GM23248 (cell line): ENCODE data around the gene ELOVL1. TPM values are rescaled to one million over a fixed set of nuclear protein-coding genes. Genes with fewer than 3 reads are reported as not detected.

ENCODE experiments used
- DNase-seq: peaks from one replicate; pipeline ENCODE4 v3.0.0-alpha.2; 2015
- H2AFZ ChIP-seq: fragments of 200-600 bp; sonication (generic); 2 replicates; pipeline ENCODE4 v1.6.1; 2016; ENCODE audit warnings: antibody characterized with exemption
- H3F3A ChIP-seq: fragments of 200-600 bp; sonication (generic); 2 replicates; pipeline ENCODE4 v1.6.1; 2016; ENCODE audit warnings: mild to moderate bottlenecking, antibody characterized with exemption, mixed run types; ENCODE audit not compliant: insufficient read depth
- H3K27ac ChIP-seq: fragments of 200-600 bp; sonication (generic); 2 replicates; pipeline ENCODE4 v1.5.1; 2016; ENCODE audit warnings: mild to moderate bottlenecking
- H3K27me3 ChIP-seq: fragments of 200-600 bp; sonication (generic); replicated peaks from 2 replicates; pipeline ENCODE4 v1.6.1; 2016; ENCODE audit warnings: mild to moderate bottlenecking; ENCODE audit not compliant: insufficient read depth
- H3K36me3 ChIP-seq: fragments of 200-600 bp; sonication (generic); 2 replicates; pipeline ENCODE4 v1.6.1; 2016; ENCODE audit warnings: low read depth, mild to moderate bottlenecking
- H3K4me1 ChIP-seq: fragments of 200-600 bp; sonication (generic); 2 replicates; pipeline ENCODE4 v1.6.1; 2016; ENCODE audit warnings: mild to moderate bottlenecking; ENCODE audit not compliant: insufficient read depth
- H3K4me2 ChIP-seq: fragments of 200-600 bp; sonication (generic); one replicate; pipeline ENCODE4 v1.6.1; 2016; ENCODE audit warnings: mild to moderate bottlenecking; ENCODE audit not compliant: unreplicated experiment
- H3K4me3 ChIP-seq: fragments of 200-600 bp; sonication (generic); 2 replicates; pipeline ENCODE4 v1.5.1; 2016; ENCODE audit warnings: mild to moderate bottlenecking
- H3K79me2 ChIP-seq: fragments of 200-600 bp; sonication (generic); 2 replicates; pipeline ENCODE4 v1.6.1; 2016; ENCODE audit warnings: mild to moderate bottlenecking; ENCODE audit not compliant: insufficient read depth
- H3K9ac ChIP-seq: fragments of 200-600 bp; sonication (generic); 2 replicates; pipeline ENCODE4 v1.6.1; 2016; ENCODE audit warnings: mild to moderate bottlenecking
- H3K9me2 ChIP-seq: fragments of 200-600 bp; sonication (generic); 2 replicates; pipeline ENCODE4 v1.6.1; 2016; ENCODE audit warnings: mixed run types, mild to moderate bottlenecking, moderate library complexity; ENCODE audit not compliant: insufficient read depth
- H3K9me3 ChIP-seq: fragments of 200-600 bp; sonication (generic); one replicate; pipeline ENCODE4 v1.6.1; 2017; ENCODE audit warnings: low read depth
- H4K20me1 ChIP-seq: fragments of 200-600 bp; sonication (generic); 2 replicates; pipeline ENCODE4 v1.6.0; 2016; ENCODE audit not compliant: insufficient read depth
- EZH2 ChIP-seq: fragments of 200-600 bp; sonication (generic); IDR thresholded peaks from 2 replicates; pipeline ENCODE4 v1.6.1; 2018; ENCODE audit warnings: antibody characterized with exemption, mild to moderate bottlenecking; ENCODE audit not compliant: insufficient read depth, poor library complexity, severe bottlenecking
- EZH2phosphoT487 ChIP-seq: fragments of 200-600 bp; sonication (generic); IDR thresholded peaks from 2 replicates; pipeline ENCODE4 v1.6.1; 2018; ENCODE audit warnings: antibody characterized with exemption, moderate library complexity, mild to moderate bottlenecking, low read depth; ENCODE audit not compliant: insufficient read depth
- WGBS, 2 experiments: methylation state at CpG; one replicate each; pipeline ENCODE4 v1.1.6; 2015 to 2017; ENCODE audit warnings: low lambda C conversion rate in 2 of 2, low coverage in 1 of 2; ENCODE audit errors: missing lambda C conversion rate in 2 of 2; 5-methylcytosine and 5-hydroxymethylcytosine counted together
- in situ Hi-C: fragments of 300-500 bp; cut with MboI; formaldehyde crosslinking; loops from 2 replicates; pipeline ENCODE4 v1.15.0; 2020
- polyA plus RNA-seq: library from polyadenylated mRNA; unstranded; fragments of >200 nt; fragmentation: Nextera tagmentation; extraction: Ambion mirVana; gene quantifications from 2 replicates; pipeline ENCODE4 v1.2.1, GENCODE V29; 2016
- total RNA-seq: library from RNA; depleted of rRNA; stranded (reverse); fragments of >200 nt; shearing (Covaris generic); gene quantifications from 2 replicates; pipeline ENCODE4 v1.2.3, GENCODE V29; 2014

Gene ELOVL1
- total and polyA plus RNA-seq, 2 experiments from 2014 or later = 107 to 155 TPM

DNA sequence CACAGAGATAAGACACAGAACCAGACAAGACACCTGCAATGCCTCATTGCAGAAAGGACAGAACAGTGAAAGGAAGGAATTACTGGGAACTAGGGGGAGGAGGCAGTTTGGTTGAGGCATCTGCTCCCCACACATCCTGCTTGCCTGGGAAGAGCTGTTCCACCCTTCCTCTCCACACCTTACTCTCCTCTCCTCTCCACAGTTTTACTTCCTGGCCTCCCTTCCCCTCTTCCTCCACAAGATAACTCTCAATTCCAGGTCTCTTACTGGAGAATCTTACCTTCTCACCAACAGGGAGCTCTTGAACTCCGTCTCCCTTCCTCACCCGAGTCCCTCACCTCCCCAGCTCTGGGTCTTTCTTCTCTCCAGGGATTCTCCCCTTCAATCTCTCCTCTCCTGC, 2.1 kb downstream of the ELOVL1 start:
- in situ Hi-C loops = no loop called here
- no peaks in the 10 kb centered on the region for H3K27me3 ChIP-seq
- peaks cover 86% of the 10 kb centered on the region for H3K79me2 ChIP-seq
- 94 to 98% methylated on average over 2 of the region's 2 CpGs for WGBS, 2 experiments
- no peak for DNase-seq
- H3K4me2 ChIP-seq = no peak overlapping the region
- peak overlapping the region; percentile 99 for H3K9ac ChIP-seq
- peaks cover 20% of the 10 kb centered on the region for H3K36me3 ChIP-seq
- no peaks in the 10 kb centered on the region for H3K9me2 ChIP-seq
- TF ChIP-seq EZH2phosphoT487 = no peak
- TF ChIP-seq EZH2 = no peak
- H2AFZ ChIP-seq = no peak overlapping the region
- H3K27ac ChIP-seq = peak overlapping the region; percentile 90; the same call in 1 of the 2 replicates
- peaks cover 19% of the 10 kb centered on the region for H3K4me1 ChIP-seq
- no peaks in the 10 kb centered on the region for H3K9me3 ChIP-seq
- peaks cover 53% of the 10 kb centered on the region for H3F3A ChIP-seq
- H4K20me1 ChIP-seq = no peaks in the 10 kb centered on the region
- 0 out of 2 replicates have a peak overlapping the region, but pooled peaks have one; percentile 98 for H3K4me3 ChIP-seq

DNA sequence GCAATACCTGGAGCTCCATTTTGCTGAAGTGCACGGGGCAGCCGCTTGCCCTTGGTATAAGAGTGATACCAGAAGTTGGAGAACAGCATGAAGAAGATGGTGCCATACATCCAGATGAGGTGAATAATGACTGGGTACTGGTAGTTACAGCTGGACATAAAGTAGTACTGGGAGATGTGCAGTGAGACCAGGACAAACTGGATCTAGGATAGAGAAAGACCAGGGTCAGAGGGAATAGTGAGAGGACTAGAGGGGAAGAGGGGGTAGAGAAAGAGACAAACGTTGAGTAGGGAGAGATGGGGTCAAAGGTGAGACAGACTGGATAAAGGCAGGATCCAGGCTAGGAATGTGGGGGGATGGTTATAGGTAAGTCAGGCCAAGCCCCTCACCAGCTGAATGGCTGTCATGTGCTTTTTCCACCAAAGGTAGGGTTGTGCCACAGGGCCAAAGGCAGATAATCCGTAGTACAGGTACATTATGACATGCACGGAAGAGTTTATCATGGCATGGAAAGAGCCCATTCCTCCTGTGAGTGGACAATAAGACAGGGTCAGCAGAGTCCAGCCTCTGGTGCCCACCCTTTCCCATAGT, 3.8 kb downstream of the ELOVL1 start:
- H3K9me2 ChIP-seq = no peaks in the 10 kb centered on the region
- in situ Hi-C loops = no loop called here
- no peak for DNase-seq
- H3K36me3 ChIP-seq = peaks cover 20% of the 10 kb centered on the region
- WGBS, 2 experiments = 87 to 90% methylated on average over 5 of the region's 5 CpGs
- H3K27ac ChIP-seq = no peak overlapping the region
- peaks cover 91% of the 10 kb centered on the region for H3K79me2 ChIP-seq
- H3K9ac ChIP-seq = no peak overlapping the region
- H2AFZ ChIP-seq = no peak overlapping the region
- peaks cover 19% of the 10 kb centered on the region for H3K4me1 ChIP-seq
- no peaks in the 10 kb centered on the region for H4K20me1 ChIP-seq
- TF ChIP-seq EZH2 (no peak), EZH2phosphoT487 (no peak)
- H3F3A ChIP-seq = peaks cover 60% of the 10 kb centered on the region
- H3K9me3 ChIP-seq = no peaks in the 10 kb centered on the region
- no peak overlapping the region for H3K4me3 ChIP-seq
- no peak overlapping the region for H3K4me2 ChIP-seq
- no peaks in the 10 kb centered on the region for H3K27me3 ChIP-seq

DNA sequence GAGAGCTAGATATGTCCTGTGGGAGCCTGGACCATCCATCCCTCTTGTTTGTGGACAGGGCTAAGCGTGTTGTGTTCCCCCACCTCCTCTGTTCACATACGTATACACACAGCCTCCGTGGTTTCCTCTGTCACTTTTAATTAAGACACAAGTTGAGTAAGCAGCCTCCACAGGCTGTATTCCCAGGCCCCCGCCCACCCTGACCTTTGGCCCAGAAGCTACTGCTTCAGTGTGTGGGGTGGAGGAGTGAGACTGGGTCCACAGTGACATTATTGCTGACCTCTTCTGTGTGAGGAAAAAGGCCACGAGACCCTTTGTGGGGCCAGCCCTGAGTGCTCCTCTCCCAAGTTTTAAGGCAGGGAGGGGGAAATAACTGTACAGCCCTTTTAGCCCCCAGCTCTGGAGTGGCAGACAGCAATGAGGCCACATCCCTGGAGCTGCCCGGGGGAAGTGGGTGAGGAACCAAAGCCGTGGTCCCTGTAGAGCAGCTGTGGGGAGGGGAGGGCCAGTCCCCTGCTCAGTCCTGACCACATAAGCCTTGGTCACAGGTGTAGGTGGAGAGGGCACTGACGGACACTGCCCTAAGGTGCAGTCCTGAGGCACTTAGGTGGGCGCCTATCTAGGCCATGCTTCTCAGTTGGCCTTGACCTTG, 4.4 kb downstream of the ELOVL1 start:
- peaks cover 87% of the 10 kb centered on the region for H3K79me2 ChIP-seq
- H3F3A ChIP-seq = peaks cover 54% of the 10 kb centered on the region
- 76 to 84% methylated on average over 9 of the region's 9 CpGs for WGBS, 2 experiments
- H2AFZ ChIP-seq = no peak overlapping the region
- no peaks in the 10 kb centered on the region for H3K9me3 ChIP-seq
- H3K36me3 ChIP-seq = peaks cover 20% of the 10 kb centered on the region
- no peak overlapping the region for H3K4me3 ChIP-seq
- no peak overlapping the region for H3K9ac ChIP-seq
- no peaks in the 10 kb centered on the region for H3K27me3 ChIP-seq
- no peak overlapping the region for H3K4me2 ChIP-seq
- in situ Hi-C loops = no loop called here
- TF ChIP-seq EZH2 (no peak), EZH2phosphoT487 (no peak)
- no peak overlapping the region for H3K27ac ChIP-seq
- no peaks in the 10 kb centered on the region for H4K20me1 ChIP-seq
- H3K4me1 ChIP-seq = peaks cover 13% of the 10 kb centered on the region
- no peaks in the 10 kb centered on the region for H3K9me2 ChIP-seq
- no peak for DNase-seq

DNA sequence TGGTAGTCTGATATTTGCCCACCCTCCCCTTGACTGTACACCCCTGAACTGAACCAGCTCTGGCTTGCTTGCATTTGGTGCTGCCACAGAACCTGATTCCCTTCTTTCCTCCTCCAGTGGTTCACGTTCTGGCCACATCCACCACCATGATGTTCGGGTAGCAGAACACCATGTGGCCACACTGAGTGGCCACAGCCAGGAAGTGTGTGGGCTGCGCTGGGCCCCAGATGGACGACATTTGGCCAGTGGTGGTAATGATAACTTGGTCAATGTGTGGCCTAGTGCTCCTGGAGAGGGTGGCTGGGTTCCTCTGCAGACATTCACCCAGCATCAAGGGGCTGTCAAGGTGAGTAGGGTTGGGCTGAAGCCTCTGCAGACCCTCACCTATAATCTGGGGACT, 7.2 kb downstream of the ELOVL1 start:
- peaks cover 61% of the 10 kb centered on the region for H3F3A ChIP-seq
- H3K36me3 ChIP-seq = peaks cover 20% of the 10 kb centered on the region
- H3K9me3 ChIP-seq = no peaks in the 10 kb centered on the region
- no peaks in the 10 kb centered on the region for H3K9me2 ChIP-seq
- H3K4me2 ChIP-seq = peak overlapping the region; percentile 92
- 75 to 77% methylated on average over 4 of the region's 4 CpGs for WGBS, 2 experiments
- no peak for TF ChIP-seq EZH2
- no peak for TF ChIP-seq EZH2phosphoT487
- peak overlapping the region; percentile 97 for H3K4me3 ChIP-seq
- in situ Hi-C loops = no loop called here
- H3K9ac ChIP-seq = no peak overlapping the region
- H2AFZ ChIP-seq = no peak overlapping the region
- peaks cover 66% of the 10 kb centered on the region for H3K79me2 ChIP-seq
- no peaks in the 10 kb centered on the region for H3K27me3 ChIP-seq
- no peak for DNase-seq
- H3K4me1 ChIP-seq = peaks cover 12% of the 10 kb centered on the region
- no peak overlapping the region for H3K27ac ChIP-seq
- no peaks in the 10 kb centered on the region for H4K20me1 ChIP-seq
